Panc1 (cell line): Measurements from ENCODE around the gene ANKRD18B.
"Not testable (repeated sequence)": the region's sequence is repeated elsewhere in the genome, so short reads cannot be mapped to it uniquely, and the experiment has no call there.

Experiments used
- POLR2AphosphoS5 ChIP-seq: IDR thresholded peaks from 2 replicates; pipeline ENCODE4 v1.6.1; 2012; ENCODE audit warnings: mild to moderate bottlenecking, low read depth, low read length, moderate library complexity
- TF ChIP-seq, protein P1 (sequence below): fragments of 450-650 bp; IDR thresholded peaks from 2 replicates; pipeline ENCODE4 v1.5.1; 2017; ENCODE audit warnings: mild to moderate bottlenecking

DNA sequence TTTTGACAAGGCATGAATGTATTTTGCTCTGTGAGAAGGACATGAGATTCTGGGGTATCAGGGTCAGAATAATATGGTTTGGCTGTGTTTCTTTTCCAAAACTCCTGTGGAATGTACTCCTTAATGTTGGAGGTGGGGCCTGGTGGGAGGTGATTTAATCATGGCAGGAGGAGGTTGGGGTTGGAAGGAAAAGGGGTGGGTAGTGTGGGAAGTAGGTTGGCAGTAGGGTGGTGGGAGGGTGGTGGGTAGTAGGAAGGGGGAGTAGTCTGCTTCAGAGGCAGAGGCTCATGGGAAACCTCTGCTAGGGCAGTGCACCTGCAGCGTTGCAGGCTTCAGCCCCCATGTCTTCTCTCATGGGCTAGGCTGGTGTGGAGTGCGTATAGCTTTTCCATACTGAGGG, 72.9 kb downstream of the ANKRD18B start:
- TF ChIP-seq, protein P1, sequence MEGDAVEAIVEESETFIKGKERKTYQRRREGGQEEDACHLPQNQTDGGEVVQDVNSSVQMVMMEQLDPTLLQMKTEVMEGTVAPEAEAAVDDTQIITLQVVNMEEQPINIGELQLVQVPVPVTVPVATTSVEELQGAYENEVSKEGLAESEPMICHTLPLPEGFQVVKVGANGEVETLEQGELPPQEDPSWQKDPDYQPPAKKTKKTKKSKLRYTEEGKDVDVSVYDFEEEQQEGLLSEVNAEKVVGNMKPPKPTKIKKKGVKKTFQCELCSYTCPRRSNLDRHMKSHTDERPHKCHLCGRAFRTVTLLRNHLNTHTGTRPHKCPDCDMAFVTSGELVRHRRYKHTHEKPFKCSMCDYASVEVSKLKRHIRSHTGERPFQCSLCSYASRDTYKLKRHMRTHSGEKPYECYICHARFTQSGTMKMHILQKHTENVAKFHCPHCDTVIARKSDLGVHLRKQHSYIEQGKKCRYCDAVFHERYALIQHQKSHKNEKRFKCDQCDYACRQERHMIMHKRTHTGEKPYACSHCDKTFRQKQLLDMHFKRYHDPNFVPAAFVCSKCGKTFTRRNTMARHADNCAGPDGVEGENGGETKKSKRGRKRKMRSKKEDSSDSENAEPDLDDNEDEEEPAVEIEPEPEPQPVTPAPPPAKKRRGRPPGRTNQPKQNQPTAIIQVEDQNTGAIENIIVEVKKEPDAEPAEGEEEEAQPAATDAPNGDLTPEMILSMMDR, result not testable (repeated sequence)
- TF ChIP-seq POLR2AphosphoS5, result not testable (repeated sequence)
